Osteoblast (primary cell): ENCODE data around the gene PELI1. TPM values are rescaled to one million over a fixed set of nuclear protein-coding genes. Genes with fewer than 3 reads are reported as not detected.

ENCODE experiments used
- DNase-seq: peaks from one replicate; pipeline ENCODE4 v3.0.0; 2011; ENCODE audit warnings: low spot score, mixed read lengths; ENCODE audit not compliant: insufficient read length; ENCODE audit errors: missing footprints
- H2AFZ ChIP-seq: 2 replicates; pipeline ENCODE4 v1.6.0; 2011; ENCODE audit warnings: mild to moderate bottlenecking, low read length
- H3K27ac ChIP-seq: 2 replicates; pipeline ENCODE4 v1.5.1; 2011; ENCODE audit warnings: mild to moderate bottlenecking, low read depth, low read length, moderate library complexity
- H3K27me3 ChIP-seq: 2 replicates; pipeline ENCODE4 v1.6.0; 2012; ENCODE audit warnings: mild to moderate bottlenecking, control low read depth, inconsistent platforms, low read length, moderate library complexity; ENCODE audit not compliant: insufficient read depth
- H3K36me3 ChIP-seq: 2 replicates; pipeline ENCODE4 v1.5.1; 2011; ENCODE audit warnings: mild to moderate bottlenecking, low read length, control low read depth, moderate library complexity; ENCODE audit not compliant: insufficient read depth
- H3K4me1 ChIP-seq: 2 replicates; pipeline ENCODE4 v1.5.1; 2011; ENCODE audit warnings: mild to moderate bottlenecking, low read length, control low read depth, moderate library complexity; ENCODE audit not compliant: insufficient read depth
- H3K4me2 ChIP-seq: 2 replicates; pipeline ENCODE4 v1.6.0; 2011; ENCODE audit warnings: mild to moderate bottlenecking, low read length; ENCODE audit not compliant: insufficient read depth
- H3K4me3 ChIP-seq: fragments of 200-600 bp; sonication (generic); 3 replicates; pipeline ENCODE4 v1.5.1; 2012; ENCODE audit warnings: mild to moderate bottlenecking, low read length, inconsistent platforms; ENCODE audit not compliant: insufficient read depth
- H3K79me2 ChIP-seq: 2 replicates; pipeline ENCODE4 v1.6.0; 2012; ENCODE audit warnings: mild to moderate bottlenecking, low read length, control low read depth, inconsistent platforms; ENCODE audit not compliant: insufficient read depth
- H3K9me3 ChIP-seq: 2 replicates; pipeline ENCODE4 v1.5.1; 2011; ENCODE audit warnings: low read depth, low read length, control low read depth
- H4K20me1 ChIP-seq: 2 replicates; pipeline ENCODE4 v1.6.0; 2012; ENCODE audit warnings: mild to moderate bottlenecking, low read length, control low read depth; ENCODE audit not compliant: insufficient read depth
- CTCF ChIP-seq: IDR thresholded peaks from 2 replicates; pipeline ENCODE4 v1.5.1; 2011; ENCODE audit warnings: mild to moderate bottlenecking, low read depth, low read length, moderate library complexity; ENCODE audit errors: extremely low read depth
- total RNA-seq: library from RNA; depleted of rRNA; stranded (reverse); fragments of >200 nt; gene quantifications from 2 replicates; pipeline ENCODE4 v1.2.3, GENCODE V29; 2012

Gene PELI1
- total RNA-seq, 1 donor: 5.1 TPM

- Histone ChIP-seq H3K4me3 (no peak overlapping the region), H3K4me2 (no peak overlapping the region), H3K36me3 (no peaks in the 10 kb centered on the region), H3K27me3 (no peaks in the 10 kb centered on the region), H3K27ac (no peak overlapping the region), H2AFZ (no peak overlapping the region), H4K20me1 (no peaks in the 10 kb centered on the region), H3K79me2 (peaks cover 5% of the 10 kb centered on the region), H3K4me1 (no peaks in the 10 kb centered on the region), H3K9me3 (no peaks in the 10 kb centered on the region)
- DNase-seq: no peak
- no peak for TF ChIP-seq CTCF
Measured at GRCh38 chr2:64122358-64122757, 21.9 kb downstream of the PELI1 start.

- no peak for TF ChIP-seq CTCF
- H3K4me2 ChIP-seq: no peak overlapping the region
- H3K4me3 ChIP-seq: no peak overlapping the region
- no peak overlapping the region for H2AFZ ChIP-seq
- no peaks in the 10 kb centered on the region for H3K9me3 ChIP-seq
- no peaks in the 10 kb centered on the region for H3K36me3 ChIP-seq
- H4K20me1 ChIP-seq: no peaks in the 10 kb centered on the region
- no peaks in the 10 kb centered on the region for H3K27me3 ChIP-seq
- peaks cover 5% of the 10 kb centered on the region for H3K79me2 ChIP-seq
- DNase-seq: no peak
- H3K4me1 ChIP-seq: no peaks in the 10 kb centered on the region
- H3K27ac ChIP-seq: no peak overlapping the region
Measured at GRCh38 chr2:64120928-64121327, 23.3 kb downstream of the PELI1 start.

- Histone ChIP-seq H3K36me3 (no peaks in the 10 kb centered on the region), H3K27me3 (no peaks in the 10 kb centered on the region), H3K4me1 (no peaks in the 10 kb centered on the region), H4K20me1 (no peaks in the 10 kb centered on the region), H3K4me3 (no peak overlapping the region), H2AFZ (no peak overlapping the region), H3K9me3 (no peaks in the 10 kb centered on the region), H3K27ac (no peak overlapping the region), H3K79me2 (peaks cover 5% of the 10 kb centered on the region), H3K4me2 (no peak overlapping the region)
- no peak for DNase-seq
- no peak for TF ChIP-seq CTCF
Measured at GRCh38 chr2:64120008-64120407, 24.2 kb downstream of the PELI1 start.

- Histone ChIP-seq H3K27ac (no peak overlapping the region), H3K9me3 (no peaks in the 10 kb centered on the region), H3K4me2 (no peak overlapping the region), H3K79me2 (peaks cover 5% of the 10 kb centered on the region), H4K20me1 (no peaks in the 10 kb centered on the region), H3K4me1 (peaks cover 3% of the 10 kb centered on the region), H2AFZ (no peak overlapping the region), H3K36me3 (no peaks in the 10 kb centered on the region), H3K4me3 (no peak overlapping the region), H3K27me3 (no peaks in the 10 kb centered on the region)
- no peak for DNase-seq
- TF ChIP-seq CTCF: no peak
Measured at GRCh38 chr2:64119369-64119768, 24.9 kb downstream of the PELI1 start.
